ENCODE results near the gene BTBD9. TPM values are rescaled to one million over a fixed set of nuclear protein-coding genes. Genes with fewer than 3 reads are reported as not detected.

Gene BTBD9
- total and polyA plus RNA-seq, 7 experiments from 2014 or later: 12.7 to 58.8 (median 37.8) TPM

- H3K27ac ChIP-seq (ENCODE audit: low read depth, low read length): no peak overlapping the region
- no peak overlapping the region for H3K4me3 ChIP-seq (ENCODE audit: low read length)
- POLR2A ChIA-PET: no interaction called here
- H3K4me1 Mint-ChIP-seq: peaks cover 0 to 6% (median 0%) of the 10 kb centered on the region in 7 donors
- no peaks in the 10 kb centered on the region for H3K9me3 Mint-ChIP-seq
- no peaks in the 10 kb centered on the region for H3K9me3 ChIP-seq (ENCODE audit: control insufficient read depth in 2 of 3, low read length in 3 of 3)
- DNase-seq (no peak), ATAC-seq (no peak)
- no peak overlapping the region for H3K27ac Mint-ChIP-seq
- H3K27me3 ChIP-seq (ENCODE audit: control insufficient read depth in 2 of 2, insufficient read depth in 2 of 2, low read length in 2 of 2): no peaks in the 10 kb centered on the region
- intact Hi-C loops (cut with micrococcal nuclease): no loop called here
- CTCF ChIA-PET: no interaction called here
- H3K36me3 ChIP-seq (ENCODE audit: control insufficient read depth in 2 of 3, insufficient read depth in 3 of 3, low read length in 3 of 3): peaks cover 0 to 5% (median 3%) of the 10 kb centered on the region in 3 experiments
- H3K36me3 Mint-ChIP-seq: peaks cover 3 to 27% (median 10%) of the 10 kb centered on the region in 5 donors
- no peaks in the 10 kb centered on the region for H3K4me1 ChIP-seq (ENCODE audit: control insufficient read depth in 2 of 2, insufficient read depth in 2 of 2, low read length in 2 of 2)
- no peak overlapping the region for H3K4me3 Mint-ChIP-seq
- H3K27me3 Mint-ChIP-seq: no peaks in the 10 kb centered on the region
Measured at GRCh38 chr6:38549795-38550194, 89.9 kb downstream of the BTBD9 start.

DNA sequence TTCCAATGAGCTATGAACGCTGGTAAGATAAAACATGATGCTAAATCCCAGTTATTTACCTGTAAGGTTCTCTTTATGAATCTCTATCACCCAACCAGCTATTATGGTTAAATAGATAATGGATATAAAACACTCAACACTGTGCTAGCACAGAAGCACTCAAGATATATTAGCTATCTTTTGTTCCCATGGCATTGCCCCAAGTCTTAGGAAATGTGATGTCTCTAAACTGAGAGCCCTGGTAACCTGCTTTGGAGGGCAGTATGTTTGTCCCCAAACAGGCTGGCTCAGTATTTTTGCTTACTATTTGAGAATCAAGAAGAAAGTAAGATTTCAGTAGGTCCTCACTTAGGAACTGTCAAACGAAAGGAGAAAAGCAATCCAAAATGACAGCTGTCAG is 90.5 kb downstream of the BTBD9 start:
- no peak overlapping the region for H3K4me3 ChIP-seq (ENCODE audit: low read length)
- Mint-ChIP-seq H3K4me1 (peaks cover 0 to 6% (median 0%) of the 10 kb centered on the region in 7 donors), H3K27me3 (no peaks in the 10 kb centered on the region), H3K4me3 (no peak overlapping the region), H3K36me3 (peaks cover 5 to 31% (median 13%) of the 10 kb centered on the region in 5 donors), H3K9me3 (no peaks in the 10 kb centered on the region), H3K27ac (no peak overlapping the region)
- H3K4me1 ChIP-seq (ENCODE audit: control insufficient read depth in 2 of 2, insufficient read depth in 2 of 2, low read length in 2 of 2): no peaks in the 10 kb centered on the region
- intact Hi-C loops (cut with micrococcal nuclease): no loop called here
- H3K27me3 ChIP-seq (ENCODE audit: control insufficient read depth in 2 of 2, insufficient read depth in 2 of 2, low read length in 2 of 2): no peaks in the 10 kb centered on the region
- ChIA-PET POLR2A (no interaction called here), CTCF (no interaction called here)
- H3K27ac ChIP-seq (ENCODE audit: low read depth, low read length): no peak overlapping the region
- ATAC-seq (no peak), DNase-seq (no peak)
- no peaks in the 10 kb centered on the region for H3K9me3 ChIP-seq (ENCODE audit: control insufficient read depth in 2 of 3, low read length in 3 of 3)
- peaks cover 0 to 5% (median 3%) of the 10 kb centered on the region in 3 experiments for H3K36me3 ChIP-seq (ENCODE audit: control insufficient read depth in 2 of 3, insufficient read depth in 3 of 3, low read length in 3 of 3)

DNA sequence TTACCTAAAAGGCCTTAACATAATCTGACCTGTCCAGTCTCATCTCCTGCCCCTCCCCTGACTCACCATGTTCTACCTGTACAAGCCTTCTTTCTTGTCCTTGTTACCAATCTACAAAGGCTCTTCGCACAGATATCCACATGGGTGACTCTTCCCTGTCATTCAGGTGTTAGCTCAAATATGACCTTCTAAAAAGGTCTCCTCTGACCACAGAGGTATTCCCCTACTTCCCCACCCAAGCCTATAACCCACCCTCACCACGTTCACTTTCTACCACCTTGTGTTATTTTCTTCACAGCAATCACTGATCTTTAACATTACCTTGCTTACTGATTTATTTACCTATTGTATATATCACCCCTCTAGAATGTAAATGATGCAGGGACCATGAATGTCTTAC is 96.7 kb downstream of the BTBD9 start:
- intact Hi-C loops (cut with micrococcal nuclease): no loop called here
- no peak for DNase-seq
- H3K4me3 Mint-ChIP-seq: no peak overlapping the region
- CTCF ChIA-PET: no interaction called here
- no peaks in the 10 kb centered on the region for H3K9me3 Mint-ChIP-seq
- Histone ChIP-seq H3K4me3 (ENCODE audit: low read length) (no peak overlapping the region), H3K27me3 (ENCODE audit: control insufficient read depth in 2 of 2, insufficient read depth in 2 of 2, low read length in 2 of 2) (no peaks in the 10 kb centered on the region), H3K27ac (ENCODE audit: low read depth, low read length) (no peak overlapping the region), H3K36me3 (ENCODE audit: control insufficient read depth in 2 of 3, insufficient read depth in 3 of 3, low read length in 3 of 3) (peaks cover 0 to 5% (median 0%) of the 10 kb centered on the region in 3 experiments), H3K4me1 (ENCODE audit: control insufficient read depth in 2 of 2, insufficient read depth in 2 of 2, low read length in 2 of 2) (no peaks in the 10 kb centered on the region), H3K9me3 (ENCODE audit: control insufficient read depth in 2 of 3, low read length in 3 of 3) (no peaks in the 10 kb centered on the region)
- peaks cover 5 to 21% (median 15%) of the 10 kb centered on the region in 5 donors for H3K36me3 Mint-ChIP-seq
- ATAC-seq: no peak
- H3K27me3 Mint-ChIP-seq: no peaks in the 10 kb centered on the region
- H3K4me1 Mint-ChIP-seq: peaks cover 0 to 6% (median 0%) of the 10 kb centered on the region in 7 donors
- no peak overlapping the region for H3K27ac Mint-ChIP-seq
- POLR2A ChIA-PET: no interaction called here

DNA sequence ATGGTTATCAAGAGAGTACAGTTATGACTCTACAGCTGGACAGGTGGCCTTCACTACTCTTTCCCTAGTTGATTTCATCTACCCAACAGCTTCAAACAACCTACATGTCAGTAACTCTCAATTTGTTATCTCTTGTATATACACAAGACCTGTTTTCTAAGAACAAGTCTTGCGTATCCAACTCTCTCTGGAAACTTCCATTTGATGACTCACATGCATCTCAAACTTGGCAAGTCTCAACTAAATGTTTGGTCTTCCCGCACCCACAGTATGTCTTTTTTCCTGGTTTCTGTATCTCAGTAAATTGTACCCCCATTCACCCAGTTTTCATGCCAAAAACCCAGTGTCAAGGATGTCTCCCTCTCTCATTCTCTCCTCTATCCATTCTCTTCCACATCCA is 97.7 kb downstream of the BTBD9 start:
- no peak for ATAC-seq
- Mint-ChIP-seq H3K27me3 (no peaks in the 10 kb centered on the region), H3K36me3 (peaks cover 2 to 13% (median 7%) of the 10 kb centered on the region in 5 donors), H3K4me3 (no peak overlapping the region), H3K27ac (no peak overlapping the region), H3K4me1 (peaks cover 0 to 6% (median 0%) of the 10 kb centered on the region in 7 donors), H3K9me3 (no peaks in the 10 kb centered on the region)
- Histone ChIP-seq H3K27ac (ENCODE audit: low read depth, low read length) (no peak overlapping the region), H3K9me3 (ENCODE audit: control insufficient read depth in 2 of 3, low read length in 3 of 3) (no peaks in the 10 kb centered on the region), H3K36me3 (ENCODE audit: control insufficient read depth in 2 of 3, insufficient read depth in 3 of 3, low read length in 3 of 3) (peaks cover 0 to 3% (median 0%) of the 10 kb centered on the region in 3 experiments), H3K4me3 (ENCODE audit: low read length) (no peak overlapping the region), H3K4me1 (ENCODE audit: control insufficient read depth in 2 of 2, insufficient read depth in 2 of 2, low read length in 2 of 2) (no peaks in the 10 kb centered on the region), H3K27me3 (ENCODE audit: control insufficient read depth in 2 of 2, insufficient read depth in 2 of 2, low read length in 2 of 2) (no peaks in the 10 kb centered on the region)
- ChIA-PET POLR2A (no interaction called here), CTCF (no interaction called here)
- no peak for DNase-seq
- intact Hi-C loops (cut with micrococcal nuclease): no loop called here

DNA sequence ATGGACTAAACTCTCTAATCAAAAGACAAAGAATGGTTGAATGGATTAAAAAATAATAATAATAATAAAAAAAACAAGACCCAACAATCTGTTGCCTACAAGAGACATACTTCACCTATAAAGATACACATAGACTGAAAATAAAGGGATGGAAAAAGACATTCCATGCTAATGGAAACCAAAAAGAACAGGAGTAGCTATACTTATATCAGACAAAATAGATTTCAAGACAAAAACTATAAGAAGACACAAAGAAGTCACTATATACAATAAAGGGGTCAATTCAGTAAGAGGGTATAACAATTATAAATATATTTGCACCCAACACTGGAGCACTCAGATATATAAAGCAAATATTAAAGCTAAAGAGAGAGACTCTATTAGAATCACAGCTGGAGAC is 106.7 kb downstream of the BTBD9 start:
- peaks cover 6 to 60% (median 49%) of the 10 kb centered on the region in 5 donors for H3K36me3 Mint-ChIP-seq
- H3K27ac ChIP-seq (ENCODE audit: low read depth, low read length): no peak overlapping the region
- no peak overlapping the region for H3K4me3 ChIP-seq (ENCODE audit: low read length)
- DNase-seq (no peak), ATAC-seq (no peak)
- CTCF ChIA-PET: interaction anchor here (1.2 kb wide), 1 partner anchor 39 kb away, joined by 3 read pairs; no protein-coding TSS in a partner anchor
- H3K27me3 ChIP-seq (ENCODE audit: control insufficient read depth in 2 of 2, insufficient read depth in 2 of 2, low read length in 2 of 2): no peaks in the 10 kb centered on the region
- H3K9me3 ChIP-seq (ENCODE audit: control insufficient read depth in 2 of 3, low read length in 3 of 3): peaks cover 0 to 3% (median 0%) of the 10 kb centered on the region in 3 experiments
- H3K4me3 Mint-ChIP-seq: no peak overlapping the region
- peaks cover 8 to 47% (median 34%) of the 10 kb centered on the region in 7 donors for H3K4me1 Mint-ChIP-seq
- no peak overlapping the region for H3K27ac Mint-ChIP-seq
- H3K27me3 Mint-ChIP-seq: no peaks in the 10 kb centered on the region
- intact Hi-C loops (cut with micrococcal nuclease): no loop called here
- peaks cover 0 to 6% (median 0%) of the 10 kb centered on the region in 3 experiments for H3K36me3 ChIP-seq (ENCODE audit: control insufficient read depth in 2 of 3, insufficient read depth in 3 of 3, low read length in 3 of 3)
- H3K4me1 ChIP-seq (ENCODE audit: control insufficient read depth in 2 of 2, insufficient read depth in 2 of 2, low read length in 2 of 2): no peaks in the 10 kb centered on the region
- H3K9me3 Mint-ChIP-seq: peaks cover 0 to 25% (median 4%) of the 10 kb centered on the region in 11 donors
- POLR2A ChIA-PET: no interaction called here

DNA sequence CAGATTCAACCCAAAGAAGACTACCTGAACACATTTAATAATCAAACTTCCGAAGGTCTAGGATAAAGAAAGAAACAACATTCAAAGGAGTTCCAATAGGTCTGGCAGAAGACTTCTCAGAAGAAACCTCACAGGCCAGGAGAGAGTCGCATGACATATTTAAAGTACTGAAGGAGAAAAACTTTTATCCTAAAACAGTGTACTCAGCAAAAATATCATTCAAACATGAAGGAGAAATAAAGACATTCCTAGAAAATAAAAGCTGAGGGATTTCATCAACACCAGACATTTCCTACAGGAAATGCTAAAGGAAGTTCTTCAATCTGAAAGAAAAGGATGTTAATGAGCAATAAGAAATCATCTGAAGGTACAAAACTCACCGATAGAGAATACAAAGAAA is 108.6 kb downstream of the BTBD9 start:
- no peak overlapping the region for H3K27ac Mint-ChIP-seq
- no peak for DNase-seq
- no peak overlapping the region for H3K4me3 ChIP-seq (ENCODE audit: low read length)
- ChIA-PET POLR2A (no interaction called here), CTCF (interaction anchor here (0.7 kb wide), 1 partner anchor 13 kb away, joined by 3 read pairs; no protein-coding TSS in a partner anchor)
- no peak for ATAC-seq
- peaks cover 0 to 42% (median 12%) of the 10 kb centered on the region in 11 donors for H3K9me3 Mint-ChIP-seq
- no peaks in the 10 kb centered on the region for H3K4me1 ChIP-seq (ENCODE audit: control insufficient read depth in 2 of 2, insufficient read depth in 2 of 2, low read length in 2 of 2)
- no peak overlapping the region for H3K27ac ChIP-seq (ENCODE audit: low read depth, low read length)
- no peaks in the 10 kb centered on the region for H3K27me3 Mint-ChIP-seq
- H3K4me3 Mint-ChIP-seq: no peak overlapping the region
- intact Hi-C loops (cut with micrococcal nuclease): no loop called here
- H3K27me3 ChIP-seq (ENCODE audit: control insufficient read depth in 2 of 2, insufficient read depth in 2 of 2, low read length in 2 of 2): no peaks in the 10 kb centered on the region
- peaks cover 8 to 41% (median 29%) of the 10 kb centered on the region in 7 donors for H3K4me1 Mint-ChIP-seq
- H3K36me3 Mint-ChIP-seq: peaks cover 11 to 74% (median 65%) of the 10 kb centered on the region in 5 donors
- H3K36me3 ChIP-seq (ENCODE audit: control insufficient read depth in 2 of 3, insufficient read depth in 3 of 3, low read length in 3 of 3): peaks cover 0 to 14% (median 0%) of the 10 kb centered on the region in 3 experiments
- peaks cover 0 to 17% (median 0%) of the 10 kb centered on the region in 3 experiments for H3K9me3 ChIP-seq (ENCODE audit: control insufficient read depth in 2 of 3, low read length in 3 of 3)

Measured in naive thymus-derived CD4-positive, alpha-beta T cell (primary cell).